ENCODE data around the gene ADIG.

Gene ADIG

GRCh38 chr20:38623061-38623460, 42.1 kb downstream of the ADIG start:
- TF ChIP-seq POLR2A (IDR thresholded peaks at IDR 0.05; ENCODE audit: low read length): no peak
- TF ChIP-seq GATA1 (IDR thresholded peaks at IDR 0.05; ENCODE audit: low read depth, low read length): no peak
- DNase-seq: no peak

- no peak for DNase-seq
- TF ChIP-seq POLR2A (IDR thresholded peaks at IDR 0.05; ENCODE audit: low read length) (no peak), GATA1 (IDR thresholded peaks at IDR 0.05; ENCODE audit: low read depth, low read length) (no peak)
Measured at GRCh38 chr20:38624084-38624483, 43.1 kb downstream of the ADIG start.

- TF ChIP-seq GATA1 (IDR thresholded peaks at IDR 0.05; ENCODE audit: low read depth, low read length) (no peak), POLR2A (IDR thresholded peaks at IDR 0.05; ENCODE audit: low read length) (no peak)
- no peak for DNase-seq
Measured at GRCh38 chr20:38625896-38626295, 44.9 kb downstream of the ADIG start.

GRCh38 chr20:38626921-38627659, 46.1 kb downstream of the ADIG start:
- TF ChIP-seq GATA1 (IDR thresholded peaks at IDR 0.05; ENCODE audit: low read depth, low read length) (no peak), POLR2A (IDR thresholded peaks at IDR 0.05; ENCODE audit: low read length) (no peak)
- DNase-seq: no peak

GRCh38 chr20:38628580-38629470, 47.8 kb downstream of the ADIG start:
- TF ChIP-seq POLR2A (IDR thresholded peaks at IDR 0.05; ENCODE audit: low read length): no peak
- no peak for TF ChIP-seq GATA1 (IDR thresholded peaks at IDR 0.05; ENCODE audit: low read depth, low read length)
- no peak for DNase-seq

GRCh38 chr20:38629979-38630378, 49.0 kb downstream of the ADIG start:
- no peak for DNase-seq
- TF ChIP-seq GATA1 (IDR thresholded peaks at IDR 0.05; ENCODE audit: low read depth, low read length): no peak
- no peak for TF ChIP-seq POLR2A (IDR thresholded peaks at IDR 0.05; ENCODE audit: low read length)

GRCh38 chr20:38630727-38631126, 49.7 kb downstream of the ADIG start:
- peak in 1 of 2 experiments; percentile 40 for DNase-seq
- TF ChIP-seq GATA1 (IDR thresholded peaks at IDR 0.05; ENCODE audit: low read depth, low read length) (no peak), POLR2A (IDR thresholded peaks at IDR 0.05; ENCODE audit: low read length) (no peak)

- no peak for TF ChIP-seq GATA1 (IDR thresholded peaks at IDR 0.05; ENCODE audit: low read depth, low read length)
- DNase-seq: no peak
Measured at GRCh38 chr20:38631155-38632022, 50.4 kb downstream of the ADIG start.

GRCh38 chr20:38633577-38634093, 52.6 kb downstream of the ADIG start:
- DNase-seq: peak; percentile 54 to 71
- TF ChIP-seq POLR2A (IDR thresholded peaks at IDR 0.05; ENCODE audit: low read length) (no peak), GATA1 (IDR thresholded peaks at IDR 0.05; ENCODE audit: low read depth, low read length) (no peak)

GRCh38 chr20:38635721-38636288, 54.8 kb downstream of the ADIG start:
- TF ChIP-seq GATA1 (IDR thresholded peaks at IDR 0.05; ENCODE audit: low read depth, low read length): no peak
- TF ChIP-seq POLR2A (IDR thresholded peaks at IDR 0.05; ENCODE audit: low read length): no peak
- peak in 1 of 2 experiments; percentile 9 for DNase-seq

Measured in erythroblast (primary cell).